Esophagus muscularis mucosa (tissue), 4 donors: Measurements from ENCODE around the gene TLE4.

Experiments used
- EP300 ChIP-seq: sonication (generic); formaldehyde crosslinking; IDR thresholded peaks from one replicate; pipeline ENCODE4 v1.6.1; 2017; ENCODE audit warnings: antibody characterized with exemption
- POLR2A ChIP-seq: fragments of 450-650 bp; IDR thresholded peaks from one replicate; pipeline ENCODE4 v1.6.1; 2017; ENCODE audit warnings: antibody characterized with exemption, moderate library complexity, mild to moderate bottlenecking, low read depth
- POLR2AphosphoS5 ChIP-seq, 2 donors: sonication (generic); formaldehyde crosslinking; IDR thresholded peaks; one replicate each; pipeline ENCODE4 v1.6.1; 2017; ENCODE audit warnings: antibody characterized with exemption in 2 of 2
- TF ChIP-seq, protein P1 (sequence below), 3 experiments: fragments of 200-600 bp in 2 of 3; fragments of 450-650 bp in 1 of 3; sonication (generic) in 2 of 3; IDR thresholded peaks; one replicate each; pipeline ENCODE4 v1.5.1; 2017 to 2019; ENCODE audit warnings: antibody characterized with exemption in 3 of 3, mild to moderate bottlenecking in 2 of 3, moderate library complexity in 1 of 3

DNA sequence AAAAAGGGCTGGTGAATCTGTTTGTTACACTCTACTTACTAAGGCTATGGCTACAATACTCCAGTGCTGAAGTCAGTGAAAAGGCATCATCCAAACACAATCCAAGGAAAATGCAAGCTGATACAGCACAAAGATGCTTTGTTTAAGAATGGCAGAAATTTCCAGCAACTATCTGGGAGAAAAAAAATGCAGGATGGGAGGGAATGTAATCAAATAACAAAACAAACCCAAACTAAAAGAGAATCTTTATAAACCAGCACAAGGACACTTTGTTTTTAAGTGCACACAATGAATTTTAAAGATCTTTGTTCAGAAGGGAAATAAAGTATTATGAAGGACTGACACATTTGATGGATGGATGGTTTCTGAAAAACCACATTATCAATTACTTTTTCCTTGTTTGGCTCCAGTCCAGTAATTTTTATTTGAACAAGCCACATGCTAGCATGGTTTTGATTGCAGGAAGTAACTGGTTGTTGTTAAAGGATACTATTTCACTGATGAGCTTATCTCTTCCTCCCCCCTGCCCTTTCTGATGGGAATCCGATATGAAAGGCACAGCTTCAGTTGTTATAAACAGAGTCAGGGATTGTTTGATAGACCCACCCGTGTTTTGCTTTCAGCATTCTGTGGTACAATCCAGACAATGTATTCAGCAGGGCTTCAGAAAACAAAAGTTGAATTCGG is 12.1 kb upstream of the TLE4 start:
- TF ChIP-seq, protein P1, sequence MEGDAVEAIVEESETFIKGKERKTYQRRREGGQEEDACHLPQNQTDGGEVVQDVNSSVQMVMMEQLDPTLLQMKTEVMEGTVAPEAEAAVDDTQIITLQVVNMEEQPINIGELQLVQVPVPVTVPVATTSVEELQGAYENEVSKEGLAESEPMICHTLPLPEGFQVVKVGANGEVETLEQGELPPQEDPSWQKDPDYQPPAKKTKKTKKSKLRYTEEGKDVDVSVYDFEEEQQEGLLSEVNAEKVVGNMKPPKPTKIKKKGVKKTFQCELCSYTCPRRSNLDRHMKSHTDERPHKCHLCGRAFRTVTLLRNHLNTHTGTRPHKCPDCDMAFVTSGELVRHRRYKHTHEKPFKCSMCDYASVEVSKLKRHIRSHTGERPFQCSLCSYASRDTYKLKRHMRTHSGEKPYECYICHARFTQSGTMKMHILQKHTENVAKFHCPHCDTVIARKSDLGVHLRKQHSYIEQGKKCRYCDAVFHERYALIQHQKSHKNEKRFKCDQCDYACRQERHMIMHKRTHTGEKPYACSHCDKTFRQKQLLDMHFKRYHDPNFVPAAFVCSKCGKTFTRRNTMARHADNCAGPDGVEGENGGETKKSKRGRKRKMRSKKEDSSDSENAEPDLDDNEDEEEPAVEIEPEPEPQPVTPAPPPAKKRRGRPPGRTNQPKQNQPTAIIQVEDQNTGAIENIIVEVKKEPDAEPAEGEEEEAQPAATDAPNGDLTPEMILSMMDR (IDR thresholded peaks at IDR 0.05), result no peak
- TF ChIP-seq EP300, result no peak
- TF ChIP-seq POLR2A, result no peak
- TF ChIP-seq POLR2AphosphoS5 (IDR thresholded peaks at IDR 0.05), result no peak
